Left ventricle myocardium inferior (tissue), 1 donor: ENCODE data around the gene PLPP2. TPM values are rescaled to one million over a fixed set of nuclear protein-coding genes. Genes with fewer than 3 reads are reported as not detected.

Experiments used
- DNase-seq: peaks from one replicate; pipeline ENCODE4 v3.0.0-alpha.2; 2020
- H3K27ac ChIP-seq: fragments of 200-600 bp; replicated peaks from 2 replicates; pipeline ENCODE4 v1.8.0; 2021
- H3K27me3 ChIP-seq: fragments of 200-600 bp; 2 replicates; pipeline ENCODE4 v1.8.0; 2021; ENCODE audit warnings: low read depth
- H3K36me3 ChIP-seq: fragments of 200-600 bp; 2 replicates; pipeline ENCODE4 v1.8.0; 2021
- H3K4me1 ChIP-seq: fragments of 200-600 bp; 2 replicates; pipeline ENCODE4 v1.8.0; 2021
- H3K4me3 ChIP-seq: fragments of 200-600 bp; 2 replicates; pipeline ENCODE4 v1.8.0; 2021; ENCODE audit warnings: mild to moderate bottlenecking, moderate library complexity
- H3K9me3 ChIP-seq: fragments of 200-600 bp; replicated peaks from 2 replicates; pipeline ENCODE4 v1.8.0; 2021
- CTCF ChIP-seq: fragments of 200-600 bp; IDR thresholded peaks from 2 replicates; pipeline ENCODE4 v1.8.0; 2021; ENCODE audit warnings: antibody characterized with exemption, mild to moderate bottlenecking, borderline replicate concordance
- intact Hi-C: fragments of 100-400 bp; cut with micrococcal nuclease; formaldehyde crosslinking; loops from one replicate; pipeline ENCODE4 v1.11.0; 2022
- total RNA-seq: library from RNA; stranded (reverse); fragmentation: NEBNext Ultra II Directional; extraction: Animal tissue kit (Norgen Biotek cat#: 25700); gene quantifications from one replicate; pipeline ENCODE4 v1.2.1, GENCODE V29; 2021
- donor health status: DM: no; HTN: yes; CAD: no; lungs with severe emphysema.

The PLPP2 gene
- total RNA-seq, 1 donor from 2014 or later = not detected

GRCh38 chr19:305240-306150, 14.3 kb upstream of the PLPP2 start:
- intact Hi-C loops = no loop called here
- no peak for DNase-seq
- Histone ChIP-seq H3K4me1 (peaks cover 17% of the 10 kb centered on the region), H3K27ac (no peak overlapping the region), H3K9me3 (no peaks in the 10 kb centered on the region), H3K27me3 (no peaks in the 10 kb centered on the region), H3K4me3 (no peak overlapping the region), H3K36me3 (peaks cover 46% of the 10 kb centered on the region)
- TF ChIP-seq CTCF = no peak

- Histone ChIP-seq H3K36me3 (no peaks in the 10 kb centered on the region), H3K27me3 (peaks cover 40% of the 10 kb centered on the region), H3K4me3 (no peak overlapping the region), H3K4me1 (peaks cover 30% of the 10 kb centered on the region), H3K9me3 (no peaks in the 10 kb centered on the region), H3K27ac (peak overlapping the region; percentile 58)
- no peak for TF ChIP-seq CTCF
- intact Hi-C loops = no loop called here
- DNase-seq = no peak
Observed at GRCh38 chr19:296476-297225, 5.4 kb upstream of the PLPP2 start.

GRCh38 chr19:295687-296370, 4.6 kb upstream of the PLPP2 start:
- Histone ChIP-seq H3K36me3 (no peaks in the 10 kb centered on the region), H3K9me3 (no peaks in the 10 kb centered on the region), H3K4me3 (peak overlapping the region; percentile 51), H3K4me1 (peaks cover 35% of the 10 kb centered on the region), H3K27ac (peak overlapping the region; percentile 58), H3K27me3 (peaks cover 46% of the 10 kb centered on the region)
- intact Hi-C loops = no loop called here
- DNase-seq = no peak
- TF ChIP-seq CTCF = no peak

GRCh38 chr19:294946-295686, 3.9 kb upstream of the PLPP2 start:
- peak overlapping the region; percentile 51 for H3K4me3 ChIP-seq
- H3K27me3 ChIP-seq = peaks cover 53% of the 10 kb centered on the region
- no peak for DNase-seq
- H3K27ac ChIP-seq = peak overlapping the region; percentile 58
- TF ChIP-seq CTCF = peak; percentile 84
- no peaks in the 10 kb centered on the region for H3K9me3 ChIP-seq
- intact Hi-C loops = no loop called here
- peaks cover 42% of the 10 kb centered on the region for H3K4me1 ChIP-seq
- H3K36me3 ChIP-seq = no peaks in the 10 kb centered on the region
